SK-N-SH (cell line): Measurements from ENCODE around the gene CASK. TPM values are rescaled to one million over a fixed set of nuclear protein-coding genes. Genes with fewer than 3 reads are reported as not detected.

Experiments used
- CTCF ChIA-PET: fragments of 300-600, 350-600 bp; formaldehyde crosslinking; extraction: SDS; loops from one replicate; lab custom pipeline; 2021; lab: Yijun Ruan, JAX
- POLR2A ChIA-PET: fragments of 350-600 bp; sonication (Branson Sonifier 250); formaldehyde crosslinking; extraction: SDS; loops from one replicate; lab custom pipeline; 2020; ENCODE audit warnings: antibody characterized with exemption, inconsistent platforms; lab: Yijun Ruan, JAX
- DNase-seq: peaks from one replicate; pipeline ENCODE4 v3.0.0; 2012
- H2AFZ ChIP-seq: fragments of 200-600 bp; sonication (generic); 2 replicates; pipeline ENCODE4 v1.8.1; 2016; ENCODE audit warnings: antibody characterized with exemption, mild to moderate bottlenecking, low read depth
- H3F3A ChIP-seq: fragments of 200-600 bp; sonication (generic); replicated peaks from 2 replicates; pipeline ENCODE3; 2016; ENCODE audit warnings: antibody characterized with exemption, mild to moderate bottlenecking; ENCODE audit not compliant: insufficient read depth
- H3K27ac ChIP-seq, 2 experiments: fragments of 200-500 bp in 1 of 2; fragments of 200-600 bp in 1 of 2; sonication (Bioruptor generic) in 1 of 2; sonication (generic), shearing (Covaris generic) in 1 of 2; 2 replicates each; pipeline versions ENCODE4 v1.5.1 to v1.6.1; 2014 to 2016; ENCODE audit warnings: low read depth in 2 of 2, inconsistent platforms in 1 of 2, low read length in 1 of 2, mild to moderate bottlenecking in 1 of 2, mixed read lengths in 1 of 2
- H3K27me3 ChIP-seq: fragments of 200-600 bp; sonication (generic), shearing (Covaris generic); 2 replicates; pipeline ENCODE4 v1.6.1; 2016; ENCODE audit warnings: mixed run types; ENCODE audit not compliant: insufficient read depth
- H3K36me3 ChIP-seq, 2 experiments: fragments of 200-500 bp in 1 of 2; fragments of 200-600 bp in 1 of 2; sonication (Bioruptor generic) in 1 of 2; sonication (generic) in 1 of 2; replicated peaks in 1 of 2; 2 replicates each; pipeline versions ENCODE3 to v1.5.1; 2014 to 2016; ENCODE audit warnings: low read length in 1 of 2, mild to moderate bottlenecking in 1 of 2; ENCODE audit not compliant: insufficient read depth in 2 of 2, control insufficient read depth in 1 of 2
- H3K4me1 ChIP-seq, 2 experiments: fragments of 200-500 bp in 1 of 2; fragments of 200-600 bp in 1 of 2; sonication (Bioruptor generic) in 1 of 2; sonication (generic), shearing (Covaris generic) in 1 of 2; 2 replicates each; pipeline versions ENCODE4 v1.5.1 to v1.6.1; 2014 to 2016; ENCODE audit warnings: low read depth in 1 of 2, low read length in 1 of 2, mixed run types in 1 of 2; ENCODE audit not compliant: insufficient read depth in 2 of 2, control insufficient read depth in 1 of 2
- H3K4me2 ChIP-seq: fragments of 200-600 bp; sonication (generic), shearing (Covaris generic); 2 replicates; pipeline ENCODE4 v1.6.1; 2017; ENCODE audit warnings: mixed run types
- H3K4me3 ChIP-seq, 2 experiments: fragments of 200-500 bp in 1 of 2; fragments of 200-600 bp in 1 of 2; sonication (Bioruptor generic) in 1 of 2; sonication (generic), shearing (Covaris generic) in 1 of 2; 2 replicates each; pipeline versions ENCODE4 v1.5.1 to v1.8.1; 2014 to 2016; ENCODE audit warnings: low read depth in 2 of 2, inconsistent platforms in 1 of 2, low read length in 1 of 2, mild to moderate bottlenecking in 1 of 2, mixed read lengths in 1 of 2, moderate library complexity in 1 of 2
- H3K79me2 ChIP-seq: fragments of 200-600 bp; sonication (generic); 2 replicates; pipeline ENCODE4 v1.8.1; 2017; ENCODE audit warnings: mild to moderate bottlenecking; ENCODE audit not compliant: insufficient read depth
- H3K9ac ChIP-seq: fragments of 200-600 bp; sonication (generic); 2 replicates; pipeline ENCODE4 v1.6.1; 2017; ENCODE audit warnings: mixed run types
- H3K9me2 ChIP-seq: fragments of 200-600 bp; sonication (generic); 2 replicates; pipeline ENCODE4 v1.6.1; 2017; ENCODE audit warnings: mixed run types
- H3K9me3 ChIP-seq: fragments of 200-600 bp; sonication (generic); 2 replicates; pipeline ENCODE4 v1.6.1; 2017; ENCODE audit warnings: mixed run types, mild to moderate bottlenecking, moderate library complexity
- H4K20me1 ChIP-seq: fragments of 200-600 bp; sonication (generic); 2 replicates; pipeline ENCODE4 v1.6.1; 2017; ENCODE audit warnings: mild to moderate bottlenecking, mixed run types; ENCODE audit not compliant: insufficient read depth
- CHD2 ChIP-seq: fragments of 150-350 bp; IDR thresholded peaks from 2 replicates; pipeline ENCODE4 v1.6.1; 2018; ENCODE audit warnings: low read length; ENCODE audit not compliant: partially characterized antibody
- ELF1 ChIP-seq: IDR thresholded peaks from 2 replicates; pipeline ENCODE4 v1.4.0; 2012
- EP300 ChIP-seq, 2 experiments: IDR thresholded peaks; 2 replicates each; pipeline versions ENCODE4 v1.4.0 to v1.6.1; 2012; ENCODE audit warnings: borderline replicate concordance in 1 of 2, low read depth in 1 of 2, low read length in 1 of 2
- EZH2phosphoT487 ChIP-seq: fragments of 200-600 bp; sonication (generic); IDR thresholded peaks from 2 replicates; pipeline ENCODE4 v1.6.1; 2017; ENCODE audit warnings: low read depth, mixed run types, mild to moderate bottlenecking, antibody characterized with exemption, moderate library complexity, borderline replicate concordance
- FOSL2 ChIP-seq: IDR thresholded peaks from 2 replicates; pipeline ENCODE4 v1.4.0; 2012; ENCODE audit warnings: low read depth, mild to moderate bottlenecking, moderate library complexity, borderline replicate concordance
- MEF2A ChIP-seq: IDR thresholded peaks from 2 replicates; pipeline ENCODE4 v1.4.0; 2012; ENCODE audit warnings: low read depth, borderline replicate concordance
- NFIC ChIP-seq: IDR thresholded peaks from 2 replicates; pipeline ENCODE4 v1.4.0; 2012; ENCODE audit warnings: borderline replicate concordance
- RFX5 ChIP-seq: IDR thresholded peaks from 2 replicates; pipeline ENCODE4 v1.6.1; 2012; ENCODE audit warnings: mild to moderate bottlenecking, improper control_type of control experiment, low read length
- SMC3 ChIP-seq: IDR thresholded peaks from 2 replicates; pipeline ENCODE4 v1.6.1; 2012; ENCODE audit warnings: low read depth, low read length, improper control_type of control experiment
- TAF1 ChIP-seq: IDR thresholded peaks from 2 replicates; pipeline ENCODE4 v1.6.1; 2012; ENCODE audit warnings: low read depth, mild to moderate bottlenecking, low read length, moderate library complexity, borderline replicate concordance
- USF1 ChIP-seq: IDR thresholded peaks from 2 replicates; pipeline ENCODE4 v1.4.0; 2012; ENCODE audit warnings: low read depth, borderline replicate concordance
- USF2 ChIP-seq: fragments of 150-350 bp; IDR thresholded peaks from 2 replicates; pipeline ENCODE4 v1.6.1; 2017; ENCODE audit warnings: antibody characterized with exemption, low read length, low read depth, borderline replicate concordance
- ZBTB33 ChIP-seq: IDR thresholded peaks from 2 replicates; pipeline ENCODE4 v1.4.0; 2012; ENCODE audit warnings: low read depth, borderline replicate concordance
- WGBS: methylation state at CpG from one replicate; pipeline ENCODE4 v1.1.6; 2017; ENCODE audit warnings: low lambda C conversion rate; 5-methylcytosine and 5-hydroxymethylcytosine counted together
- polyA plus RNA-seq, 3 experiments: library from polyadenylated mRNA; depleted of rRNA; stranded (reverse); fragments of >200 nt; gene quantifications; 2 replicates each; pipeline ENCODE4 v1.2.3, GENCODE V29; 2012

Gene CASK
- polyA plus RNA-seq, 1 of the 3 experiments (the other 2 are of a cell fraction), result 7.0 TPM

- TF ChIP-seq SMC3 (no peak), EZH2phosphoT487 (no peak), FOSL2 (no peak), TAF1 (no peak), MEF2A (no peak)
Observed at GRCh38 chrX:41472231-41472815, 451.0 kb downstream of the CASK start (continued).

GRCh38 chrX:41471786-41472185 is 451.6 kb downstream of the CASK start:
- POLR2A ChIA-PET, result no interaction called here
- no peak overlapping the region for H3K27ac ChIP-seq

More at GRCh38 chrX:41471786-41472185, 451.6 kb downstream of the CASK start:
- Histone ChIP-seq H3K36me3 (no peaks in the 10 kb centered on the region), H3K27me3 (peaks cover 6% of the 10 kb centered on the region; the same call in 1 of the 2 replicates), H2AFZ (no peak overlapping the region), H3K9me3 (no peaks in the 10 kb centered on the region), H3K4me3 (no peak overlapping the region), H3K4me1 (no peaks in the 10 kb centered on the region), H3K9ac (no peak overlapping the region), H3K79me2 (no peaks in the 10 kb centered on the region), H3K9me2 (no peaks in the 10 kb centered on the region), H4K20me1 (no peaks in the 10 kb centered on the region), H3F3A (no peaks in the 10 kb centered on the region), H3K4me2 (no peak overlapping the region)
- CTCF ChIA-PET, result no interaction called here
- no peak for DNase-seq
- TF ChIP-seq EP300 (IDR thresholded peaks at IDR 0.05; ENCODE audit: borderline replicate concordance in 1 of 2, low read depth in 1 of 2, low read length in 1 of 2) (no peak), ELF1 (no peak), MEF2A (no peak), ZBTB33 (no peak), CHD2 (no peak), USF2 (no peak), FOSL2 (no peak), SMC3 (no peak), RFX5 (no peak), USF1 (no peak), NFIC (no peak)
- 48% methylated on average over 2 of the region's 2 CpGs for WGBS
